Measurements from ENCODE around the gene C1QTNF5.

- TF ChIP-seq CTCF (IDR thresholded peaks at IDR 0.05): no peak
- no peak for TF ChIP-seq EP300 (IDR thresholded peaks at IDR 0.05)
- TF ChIP-seq POLR2A (IDR thresholded peaks at IDR 0.05): no peak
Observed at GRCh38 chr11:119377112-119377901, 36.6 kb upstream of the C1QTNF5 start.
